A673 (cell line): ENCODE measurements around the gene ACIN1. TPM values are rescaled to one million over a fixed set of nuclear protein-coding genes. Genes with fewer than 3 reads are reported as not detected.
A peak's percentile ranks its signal among the peaks of the same experiment; 100 is the strongest.

Experiments
- BruUV-seq: library from RNA; stranded (reverse); fragments of 400-500 nt; replicated peaks from 2 replicates; lab custom pipeline; 2021; lab: Mats Ljungman, UMichigan
- CTCF ChIA-PET: fragments of 300-600 bp; sonication (Branson Sonifier 250); formaldehyde crosslinking; loops from one replicate; lab custom pipeline; 2022; ENCODE audit warnings: antibody characterized with exemption; lab: Charles Lee
- POLR2A ChIA-PET: fragments of 300-600 bp; sonication (Branson Sonifier 250); formaldehyde crosslinking; loops from one replicate; lab custom pipeline; 2022; ENCODE audit warnings: antibody characterized with exemption; ENCODE audit not compliant: low non-redundant PET; lab: Charles Lee
- DNase-seq: peaks from one replicate; pipeline ENCODE4 v3.0.0-alpha.2; 2015; ENCODE audit warnings: low spot score
- H3K27ac ChIP-seq: fragments of 200-600 bp; sonication (generic); 2 replicates; pipeline ENCODE4 v1.5.1; 2016; ENCODE audit warnings: mixed run types, low read depth, mild to moderate bottlenecking, mixed read lengths, antibody characterized with exemption, low read length; ENCODE audit not compliant: poor library complexity, severe bottlenecking
- H3K27me3 ChIP-seq: fragments of 200-600 bp; sonication (generic); replicated peaks from 2 replicates; pipeline ENCODE4 v1.6.1; 2017; ENCODE audit warnings: mixed run types, low read depth, mild to moderate bottlenecking, mixed read lengths, antibody characterized with exemption, low read length; ENCODE audit not compliant: insufficient read depth, poor library complexity
- H3K36me3 ChIP-seq: fragments of 200-600 bp; sonication (generic); 2 replicates; pipeline ENCODE4 v1.6.1; 2016; ENCODE audit warnings: mixed run types, mild to moderate bottlenecking, mixed read lengths, antibody characterized with exemption, low read length; ENCODE audit not compliant: insufficient read depth, poor library complexity, severe bottlenecking
- H3K4me1 ChIP-seq: fragments of 200-600 bp; sonication (generic); 2 replicates; pipeline ENCODE4 v1.6.1; 2017; ENCODE audit warnings: mixed run types, mild to moderate bottlenecking, mixed read lengths, antibody characterized with exemption, low read length; ENCODE audit not compliant: insufficient read depth, poor library complexity, severe bottlenecking
- H3K4me3 ChIP-seq: fragments of 200-600 bp; sonication (generic); 2 replicates; pipeline ENCODE4 v1.5.1; 2016; ENCODE audit warnings: low read depth, mixed run types, mild to moderate bottlenecking, mixed read lengths, low read length; ENCODE audit not compliant: poor library complexity, severe bottlenecking
- H3K9me3 ChIP-seq: fragments of 200-600 bp; sonication (generic); 2 replicates; pipeline ENCODE4 v1.6.1; 2016; ENCODE audit warnings: mixed run types, low read depth, mild to moderate bottlenecking, mixed read lengths, antibody characterized with exemption, low read length; ENCODE audit not compliant: poor library complexity, severe bottlenecking
- EZH2 ChIP-seq: fragments of 200-600 bp; sonication (generic); IDR thresholded peaks from 2 replicates; pipeline ENCODE4 v1.6.1; 2017; ENCODE audit warnings: borderline replicate concordance, low read depth, mild to moderate bottlenecking, mixed read lengths, antibody characterized with exemption, low read length; ENCODE audit not compliant: poor library complexity, severe bottlenecking
- intact Hi-C: fragments of 100-400 bp; cut with micrococcal nuclease; formaldehyde crosslinking; loops from one replicate; pipeline ENCODE4 v1.10.0; 2022; ENCODE audit not compliant: unreplicated experiment
- total RNA-seq: library from RNA; stranded (reverse); gene quantifications from 2 replicates; pipeline ENCODE4 v1.2.3, GENCODE V29; 2021
- TF ChIP-seq, protein P1 (sequence below): fragments of 300-800, 200-600 bp; sonication (generic); conservative IDR thresholded peaks from 2 replicates; pipeline ENCODE4 v1.5.1; 2017; ENCODE audit warnings: low read depth, mild to moderate bottlenecking, antibody characterized with exemption, low read length, moderate library complexity, mixed read lengths

Gene ACIN1
- total RNA-seq, 1 experiment from 2014 or later, result 339 TPM

DNA sequence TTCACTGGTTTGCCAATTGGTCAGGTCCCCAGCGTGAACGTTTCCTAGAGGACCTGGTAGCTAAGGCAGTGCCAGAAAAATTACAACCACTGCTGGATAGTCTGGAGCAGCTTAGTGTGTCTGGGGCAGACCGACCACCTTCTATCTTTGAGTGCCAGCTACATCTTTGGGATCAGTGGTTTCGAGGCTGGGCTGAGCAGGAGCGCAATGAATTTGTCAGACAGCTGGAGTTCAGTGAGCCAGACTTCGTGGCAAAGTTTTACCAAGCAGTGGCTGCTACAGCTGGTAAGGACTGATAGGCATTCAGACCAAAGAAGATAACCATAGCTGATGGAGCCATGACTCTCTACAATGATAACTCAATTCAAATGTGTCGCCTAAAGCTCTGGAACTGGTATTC lies 2.9 kb upstream of the ACIN1 start:
- ChIA-PET POLR2A (no interaction called here), CTCF (no interaction called here)
- no peak overlapping the region for H3K4me3 ChIP-seq
- no peaks in the 10 kb centered on the region for H3K9me3 ChIP-seq
- BruUV-seq, result no TSS peak
- H3K27ac ChIP-seq, result no peak overlapping the region
- DNase-seq, result no peak
- TF ChIP-seq, protein P1, sequence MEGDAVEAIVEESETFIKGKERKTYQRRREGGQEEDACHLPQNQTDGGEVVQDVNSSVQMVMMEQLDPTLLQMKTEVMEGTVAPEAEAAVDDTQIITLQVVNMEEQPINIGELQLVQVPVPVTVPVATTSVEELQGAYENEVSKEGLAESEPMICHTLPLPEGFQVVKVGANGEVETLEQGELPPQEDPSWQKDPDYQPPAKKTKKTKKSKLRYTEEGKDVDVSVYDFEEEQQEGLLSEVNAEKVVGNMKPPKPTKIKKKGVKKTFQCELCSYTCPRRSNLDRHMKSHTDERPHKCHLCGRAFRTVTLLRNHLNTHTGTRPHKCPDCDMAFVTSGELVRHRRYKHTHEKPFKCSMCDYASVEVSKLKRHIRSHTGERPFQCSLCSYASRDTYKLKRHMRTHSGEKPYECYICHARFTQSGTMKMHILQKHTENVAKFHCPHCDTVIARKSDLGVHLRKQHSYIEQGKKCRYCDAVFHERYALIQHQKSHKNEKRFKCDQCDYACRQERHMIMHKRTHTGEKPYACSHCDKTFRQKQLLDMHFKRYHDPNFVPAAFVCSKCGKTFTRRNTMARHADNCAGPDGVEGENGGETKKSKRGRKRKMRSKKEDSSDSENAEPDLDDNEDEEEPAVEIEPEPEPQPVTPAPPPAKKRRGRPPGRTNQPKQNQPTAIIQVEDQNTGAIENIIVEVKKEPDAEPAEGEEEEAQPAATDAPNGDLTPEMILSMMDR, result no peak
- peaks cover 34% of the 10 kb centered on the region for H3K4me1 ChIP-seq
- intact Hi-C loops, result no loop called here
- H3K27me3 ChIP-seq, result no peaks in the 10 kb centered on the region
- H3K36me3 ChIP-seq, result peaks cover 26% of the 10 kb centered on the region

DNA sequence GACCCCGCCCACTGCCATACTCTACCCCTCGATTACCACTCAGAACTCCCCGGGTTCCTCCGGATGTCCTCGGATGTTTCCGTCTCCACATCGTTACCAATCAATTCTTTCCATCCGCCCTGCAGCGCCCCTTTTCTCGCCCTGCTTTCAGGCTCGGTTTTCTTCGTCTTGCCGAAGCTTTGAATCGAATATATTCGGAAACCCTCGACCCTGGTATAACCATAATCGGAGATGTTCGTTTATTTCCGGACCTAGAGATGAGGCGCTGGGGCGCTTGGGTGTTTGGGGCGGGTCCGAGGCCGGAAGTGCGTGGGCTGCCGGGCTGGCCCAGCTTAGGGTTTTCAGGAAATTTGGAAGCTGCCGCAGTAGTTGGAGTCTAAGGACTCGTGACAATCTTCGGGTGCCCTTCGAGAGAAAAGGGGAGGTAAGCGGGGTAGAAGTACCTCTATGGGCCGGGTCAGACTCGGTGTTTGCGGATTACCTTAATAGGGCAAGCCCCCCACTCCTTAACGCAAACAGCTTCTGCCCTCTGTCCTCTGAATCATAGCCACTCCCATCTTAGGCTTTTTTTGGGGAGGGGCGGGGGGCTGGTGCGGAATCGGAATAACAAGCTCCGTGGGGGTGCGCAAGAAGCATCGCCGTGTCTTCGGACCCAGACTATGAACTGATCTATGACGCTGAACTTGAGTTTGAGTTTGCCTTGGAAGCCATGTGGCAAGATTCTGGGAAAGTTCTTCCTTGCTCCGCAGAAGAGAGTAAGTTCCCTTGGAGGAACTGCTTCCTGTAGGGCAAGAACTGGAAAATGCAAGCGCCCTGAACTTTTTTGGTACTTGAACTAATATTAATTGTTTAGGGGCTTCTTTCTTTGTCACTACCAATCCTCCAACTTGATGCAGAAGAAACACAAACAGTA lies 516 bp upstream of the ACIN1 start, which contains the start of gene C14orf119:
Gene C14orf119 (plus strand): TSS at position 310 of the 913 bp plus-strand sequence. CDS start 2,154 bp downstream, outside the sequence.
- no peaks in the 10 kb centered on the region for H3K9me3 ChIP-seq
- peak; percentile 100 for DNase-seq

DNA sequence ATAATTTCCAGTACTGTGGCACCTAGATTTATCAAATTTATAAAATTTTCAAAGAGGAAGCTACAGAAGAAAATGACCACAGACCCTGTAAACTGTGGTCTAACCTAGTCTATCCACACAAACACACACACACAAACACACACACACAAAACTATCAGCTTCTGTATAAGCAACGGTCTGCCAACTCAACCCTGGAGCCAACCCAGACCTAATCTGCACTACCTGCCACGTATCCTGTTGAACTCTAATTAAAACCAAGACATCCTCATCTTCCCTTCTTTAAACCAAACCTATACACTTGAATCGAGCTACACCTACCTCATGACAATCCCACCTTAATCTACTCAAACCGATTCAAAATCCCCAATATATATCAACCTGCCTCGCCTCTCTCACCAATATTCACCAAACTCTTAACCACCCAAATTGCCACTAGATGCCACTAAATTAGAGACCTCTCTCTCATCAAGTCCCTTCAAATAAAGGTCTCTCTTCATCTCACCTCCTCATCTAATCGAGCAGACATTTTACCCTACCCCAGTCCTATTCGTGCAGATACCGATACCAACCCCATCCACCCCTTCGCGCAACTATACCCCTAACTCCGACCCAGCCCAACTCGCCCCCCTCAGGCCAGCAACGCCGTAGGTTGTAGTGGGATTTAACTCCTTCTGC lies 808 bp downstream of the ACIN1 start:
- Histone ChIP-seq H3K27ac (peak overlapping the region; percentile 94), H3K27me3 (no peaks in the 10 kb centered on the region), H3K4me3 (peak overlapping the region; percentile 64), H3K9me3 (no peaks in the 10 kb centered on the region), H3K36me3 (peaks cover 60% of the 10 kb centered on the region), H3K4me1 (peaks cover 18% of the 10 kb centered on the region)
- TSS peak; percentile 72 for BruUV-seq
- DNase-seq, result no peak
- no peak for TF ChIP-seq EZH2
- TF ChIP-seq, protein P1, result peak; percentile 41
- intact Hi-C loops, result no loop called here
- CTCF ChIA-PET, result interaction anchor here (0.8 to 2.0 kb wide), 8 partner anchors 16 to 108 kb away, joined by 3 to 26 read pairs (median 8); no protein-coding TSS in a partner anchor
- POLR2A ChIA-PET, result interaction anchor here (1.4 kb wide), 1 partner anchor 23 kb away, joined by 11 read pairs; no protein-coding TSS in a partner anchor

More for the DNA sequence above, 516 bp upstream of the ACIN1 start, which contains the start of gene C14orf119:
- peak within 1 kb of the TSS; percentile 64 for H3K4me3 ChIP-seq
- BruUV-seq, result TSS peak; percentile 73
- peaks cover 47% of the 10 kb centered on the region for H3K36me3 ChIP-seq
- POLR2A ChIA-PET, result interaction anchor here (0.5 to 1.4 kb wide), 5 partner anchors 24 to 1448 kb away, joined by 3 to 12 read pairs (median 5); partner anchors contain the start of gene RNF212B
- CTCF ChIA-PET, result interaction anchor here (0.6 to 2.0 kb wide), 11 partner anchors 13 to 211 kb away, joined by 3 to 26 read pairs (median 5); partner anchors contain the start of gene BCL2L2
- TF ChIP-seq EZH2, result no peak
- TF ChIP-seq, protein P1, result no peak
- H3K4me1 ChIP-seq, result peaks cover 28% of the 10 kb centered on the region
- intact Hi-C loops, result no loop called here
- H3K27ac ChIP-seq, result peak within 1 kb of the TSS; percentile 94
- H3K27me3 ChIP-seq, result no peaks in the 10 kb centered on the region
